Keratinocyte (primary cell): ENCODE results near the gene MLLT1. TPM values are rescaled to one million over a fixed set of nuclear protein-coding genes. Genes with fewer than 3 reads are reported as not detected.

Source experiments
- DNase-seq: peaks from one replicate; pipeline ENCODE4 v3.0.0-alpha.2; 2011; ENCODE audit warnings: low read depth, missing footprints, low spot score
- FAIRE-seq: peaks from 2 replicates; lab custom pipeline; 2011; peaks lifted over from hg19 to GRCh38; lab: Jason Lieb, UNC
- H2AFZ ChIP-seq: 2 replicates; pipeline ENCODE4 v1.6.0; 2012; ENCODE audit warnings: low read length, control low read depth, inconsistent platforms; ENCODE audit not compliant: control insufficient read depth
- H3K27ac ChIP-seq: 2 replicates; pipeline ENCODE4 v1.5.1; 2011; ENCODE audit warnings: low read length; ENCODE audit not compliant: control insufficient read depth, insufficient read depth
- H3K27me3 ChIP-seq: 3 replicates; pipeline ENCODE4 v1.6.0; 2011; ENCODE audit warnings: low read length; ENCODE audit not compliant: control insufficient read depth, insufficient read depth; ENCODE audit errors: extremely low read depth
- H3K36me3 ChIP-seq, 2 experiments: 2 replicates in 1 of 2; 3 replicates in 1 of 2; pipeline ENCODE4 v1.5.1; 2011; ENCODE audit warnings: low read length in 2 of 2, mild to moderate bottlenecking in 1 of 2; ENCODE audit not compliant: control insufficient read depth in 2 of 2, insufficient read depth in 2 of 2; ENCODE audit errors: extremely low read depth in 1 of 2
- H3K4me1 ChIP-seq: 3 replicates; pipeline ENCODE4 v1.5.1; 2011; ENCODE audit warnings: low read length; ENCODE audit not compliant: control insufficient read depth, insufficient read depth; ENCODE audit errors: extremely low read depth
- H3K4me2 ChIP-seq: 3 replicates; pipeline ENCODE4 v1.6.0; 2011; ENCODE audit warnings: low read depth, low read length; ENCODE audit not compliant: control insufficient read depth, insufficient read depth; ENCODE audit errors: extremely low read depth
- H3K4me3 ChIP-seq, 3 experiments: fragments of 200-600 bp in 1 of 3; sonication (generic) in 1 of 3; 2 replicates in 2 of 3; 3 replicates in 1 of 3; pipeline ENCODE4 v1.5.1; 2011 to 2016; ENCODE audit warnings: low read length in 3 of 3, mild to moderate bottlenecking in 3 of 3, control low read depth in 2 of 3, inconsistent platforms in 1 of 3, low read depth in 1 of 3, mixed read lengths in 1 of 3, mixed run types in 1 of 3, moderate library complexity in 1 of 3; ENCODE audit not compliant: control insufficient read depth in 2 of 3, insufficient read depth in 2 of 3; ENCODE audit errors: extremely low read depth in 1 of 3
- H3K79me2 ChIP-seq: 2 replicates; pipeline ENCODE4 v1.6.0; 2012; ENCODE audit warnings: low read length; ENCODE audit not compliant: control insufficient read depth, insufficient read depth
- H3K9ac ChIP-seq: 3 replicates; pipeline ENCODE4 v1.6.0; 2011; ENCODE audit warnings: low read length; ENCODE audit not compliant: control insufficient read depth, insufficient read depth; ENCODE audit errors: extremely low read depth
- H3K9me1 ChIP-seq: 3 replicates; pipeline ENCODE4 v1.6.0; 2011; ENCODE audit warnings: low read length; ENCODE audit not compliant: control insufficient read depth, insufficient read depth; ENCODE audit errors: extremely low read depth
- H3K9me3 ChIP-seq: 2 replicates; pipeline ENCODE4 v1.5.1; 2012; ENCODE audit warnings: low read depth, low read length; ENCODE audit not compliant: control insufficient read depth
- H4K20me1 ChIP-seq: 3 replicates; pipeline ENCODE4 v1.6.0; 2011; ENCODE audit warnings: low read length; ENCODE audit not compliant: control insufficient read depth, insufficient read depth; ENCODE audit errors: extremely low read depth
- CTCF ChIP-seq, 3 experiments: IDR thresholded peaks in 1 of 3; conservative IDR thresholded peaks in 1 of 3; optimal IDR thresholded peaks in 1 of 3; 2 replicates in 2 of 3; 3 replicates in 1 of 3; pipeline versions ENCODE3 to v1.5.1; 2011; ENCODE audit warnings: low read length in 3 of 3, mild to moderate bottlenecking in 3 of 3, moderate library complexity in 2 of 3, control low read depth in 1 of 3, inconsistent platforms in 1 of 3; ENCODE audit not compliant: insufficient read depth in 2 of 3; ENCODE audit errors: extremely low read depth in 1 of 3
- EZH2 ChIP-seq: IDR thresholded peaks from one replicate; pipeline ENCODE4 v1.6.1; 2012; ENCODE audit warnings: inconsistent platforms, mild to moderate bottlenecking, low read length, moderate library complexity
- dilution Hi-C: fragments of 300-500 bp; cut with MboI; formaldehyde crosslinking; loops from one replicate; pipeline ENCODE4 v1.7.0; 2020; ENCODE audit warnings: low sequenced_read_pairs; ENCODE audit not compliant: extremely low pct_ligation_motif_present
- polyA plus RNA-seq, 5 experiments: library from polyadenylated mRNA; depleted of rRNA in 3 of 5; stranded (reverse) in 3 of 5; stranded (forward) in 1 of 5; unstranded in 1 of 5; fragments of >200 nt; gene quantifications; 1 replicate in 1 of 5; 2 replicates in 3 of 5; 3 replicates in 1 of 5; pipeline versions ENCODE4 v1.2.1 to v1.2.3, GENCODE V29; 2011 to 2012; ENCODE audit warnings: missing spikeins in 2 of 5, low read depth in 1 of 5, low replicate concordance in 1 of 5

Gene MLLT1
- polyA plus RNA-seq, 1 donor (not counting 4 experiments of a cell fraction or from before 2014, with no cell fraction given), result 8.3 TPM

- no peak overlapping the region for H3K27ac ChIP-seq
- H3K9me3 ChIP-seq, result no peaks in the 10 kb centered on the region
- FAIRE-seq (no peak), DNase-seq (no peak)
- H3K27me3 ChIP-seq, result no peaks in the 10 kb centered on the region
- H3K36me3 ChIP-seq, result no peaks in the 10 kb centered on the region
- no peak overlapping the region for H2AFZ ChIP-seq
- H3K79me2 ChIP-seq, result no peaks in the 10 kb centered on the region
- H3K4me2 ChIP-seq, result no peak overlapping the region
- TF ChIP-seq EZH2 (no peak), CTCF (optimal IDR thresholded peaks at IDR 0.05 in 1 of 3, IDR thresholded peaks at IDR 0.05 in 1 of 3, conservative IDR thresholded peaks at IDR 0.05 in 1 of 3; ENCODE audit: extremely low read depth in 1 of 3, insufficient read depth in 2 of 3, low read length in 3 of 3) (no peak)
- no peaks in the 10 kb centered on the region for H4K20me1 ChIP-seq
- H3K4me1 ChIP-seq, result no peaks in the 10 kb centered on the region
- dilution Hi-C loops, result no loop called here
- no peak overlapping the region for H3K9ac ChIP-seq
- H3K4me3 ChIP-seq, result no peak overlapping the region
- H3K9me1 ChIP-seq, result no peaks in the 10 kb centered on the region
These were observed 74.7 kb downstream of the MLLT1 start for GRCh38 chr19:6204866-6205723.

- peaks cover under 1% of the 10 kb centered on the region for H3K79me2 ChIP-seq
- H3K9me3 ChIP-seq, result no peaks in the 10 kb centered on the region
- H3K4me3 ChIP-seq, result no peak overlapping the region
- no peaks in the 10 kb centered on the region for H3K4me1 ChIP-seq
- TF ChIP-seq EZH2 (no peak), CTCF (optimal IDR thresholded peaks at IDR 0.05 in 1 of 3, IDR thresholded peaks at IDR 0.05 in 1 of 3, conservative IDR thresholded peaks at IDR 0.05 in 1 of 3; ENCODE audit: extremely low read depth in 1 of 3, insufficient read depth in 2 of 3, low read length in 3 of 3) (no peak)
- H3K4me2 ChIP-seq, result no peak overlapping the region
- no peaks in the 10 kb centered on the region for H3K9me1 ChIP-seq
- dilution Hi-C loops, result no loop called here
- H2AFZ ChIP-seq, result no peak overlapping the region
- H3K27me3 ChIP-seq, result no peaks in the 10 kb centered on the region
- no peaks in the 10 kb centered on the region for H4K20me1 ChIP-seq
- no peak overlapping the region for H3K9ac ChIP-seq
- DNase-seq (no peak), FAIRE-seq (no peak)
- no peak overlapping the region for H3K27ac ChIP-seq
- H3K36me3 ChIP-seq, result no peaks in the 10 kb centered on the region
These were observed 75.6 kb downstream of the MLLT1 start for GRCh38 chr19:6204212-6204611.
